ENCODE results near the gene HBG2.
"Not testable (repeated sequence)": the region's sequence is repeated elsewhere in the genome, so short reads cannot be mapped to it uniquely, and the experiment has no call there.

HBG2 gene

GRCh38 chr11:5275369-5276110, 21.0 kb upstream of the HBG2 start:
- H2AFZ ChIP-seq (ENCODE audit: low read depth, low read length) = no peak overlapping the region
- H3K4me1 ChIP-seq (ENCODE audit: insufficient read depth, low read length) = no peaks in the 10 kb centered on the region
- H3K4me3 ChIP-seq (ENCODE audit: low read length) = no peak overlapping the region
- no peaks in the 10 kb centered on the region for H3K36me3 ChIP-seq (ENCODE audit: insufficient read depth, low read length)
- H3K9me3 ChIP-seq (ENCODE audit: low read length) = no peaks in the 10 kb centered on the region
- no peaks in the 10 kb centered on the region for H3K27me3 ChIP-seq (ENCODE audit: insufficient read depth, low read length)

GRCh38 chr11:5274395-5274794, 19.8 kb upstream of the HBG2 start:
- H2AFZ ChIP-seq (ENCODE audit: low read depth, low read length) = no peak overlapping the region
- no peaks in the 10 kb centered on the region for H3K36me3 ChIP-seq (ENCODE audit: insufficient read depth, low read length)
- no peaks in the 10 kb centered on the region for H3K9me3 ChIP-seq (ENCODE audit: low read length)
- H3K27me3 ChIP-seq (ENCODE audit: insufficient read depth, low read length) = no peaks in the 10 kb centered on the region
- no peak overlapping the region for H3K4me3 ChIP-seq (ENCODE audit: low read length)
- H3K4me1 ChIP-seq (ENCODE audit: insufficient read depth, low read length) = no peaks in the 10 kb centered on the region

GRCh38 chr11:5272395-5273017, 17.9 kb upstream of the HBG2 start:
- Histone ChIP-seq H3K36me3 (ENCODE audit: insufficient read depth, low read length) (no peaks in the 10 kb centered on the region), H2AFZ (ENCODE audit: low read depth, low read length) (no peak overlapping the region), H3K9me3 (ENCODE audit: low read length) (no peaks in the 10 kb centered on the region), H3K4me3 (ENCODE audit: low read length) (no peak overlapping the region), H3K27me3 (ENCODE audit: insufficient read depth, low read length) (no peaks in the 10 kb centered on the region), H3K4me1 (ENCODE audit: insufficient read depth, low read length) (no peaks in the 10 kb centered on the region)

GRCh38 chr11:5269715-5270147, 15.2 kb upstream of the HBG2 start, which contains the start of gene HBE1:
TSS of gene HBE1 (minus strand) at chr11:5269945. CDS start at chr11:5269890, 55 bp downstream.
- no peaks in the 10 kb centered on the region for H3K36me3 ChIP-seq (ENCODE audit: insufficient read depth, low read length)
- H3K4me1 ChIP-seq (ENCODE audit: insufficient read depth, low read length) = no peaks in the 10 kb centered on the region
- H3K27me3 ChIP-seq (ENCODE audit: insufficient read depth, low read length) = no peaks in the 10 kb centered on the region
- no peak within 1 kb of the TSS for H3K4me3 ChIP-seq (ENCODE audit: low read length)
- H2AFZ ChIP-seq (ENCODE audit: low read depth, low read length) = no peak within 1 kb of the TSS
- H3K9me3 ChIP-seq (ENCODE audit: low read length) = no peaks in the 10 kb centered on the region

GRCh38 chr11:5267033-5267563, 12.5 kb upstream of the HBG2 start:
- H3K4me1 ChIP-seq (ENCODE audit: insufficient read depth, low read length) = no peaks in the 10 kb centered on the region
- H3K27me3 ChIP-seq (ENCODE audit: insufficient read depth, low read length) = no peaks in the 10 kb centered on the region
- no peaks in the 10 kb centered on the region for H3K9me3 ChIP-seq (ENCODE audit: low read length)
- no peak overlapping the region for H3K4me3 ChIP-seq (ENCODE audit: low read length)
- H3K36me3 ChIP-seq (ENCODE audit: insufficient read depth, low read length) = no peaks in the 10 kb centered on the region
- H2AFZ ChIP-seq (ENCODE audit: low read depth, low read length) = no peak overlapping the region

GRCh38 chr11:5266609-5267008, 12.0 kb upstream of the HBG2 start:
- Histone ChIP-seq H3K36me3 (ENCODE audit: insufficient read depth, low read length) (no peaks in the 10 kb centered on the region), H3K27me3 (ENCODE audit: insufficient read depth, low read length) (no peaks in the 10 kb centered on the region), H2AFZ (ENCODE audit: low read depth, low read length) (no peak overlapping the region), H3K4me3 (ENCODE audit: low read length) (no peak overlapping the region), H3K4me1 (ENCODE audit: insufficient read depth, low read length) (no peaks in the 10 kb centered on the region), H3K9me3 (ENCODE audit: low read length) (no peaks in the 10 kb centered on the region)

GRCh38 chr11:5265832-5266231, 11.3 kb upstream of the HBG2 start:
- Histone ChIP-seq H3K9me3 (ENCODE audit: low read length) (no peaks in the 10 kb centered on the region), H3K4me1 (ENCODE audit: insufficient read depth, low read length) (no peaks in the 10 kb centered on the region), H2AFZ (ENCODE audit: low read depth, low read length) (no peak overlapping the region), H3K36me3 (ENCODE audit: insufficient read depth, low read length) (no peaks in the 10 kb centered on the region), H3K27me3 (ENCODE audit: insufficient read depth, low read length) (no peaks in the 10 kb centered on the region), H3K4me3 (ENCODE audit: low read length) (no peak overlapping the region)

GRCh38 chr11:5258543-5259262, 4.1 kb upstream of the HBG2 start:
- no peak overlapping the region for H3K4me3 ChIP-seq (ENCODE audit: low read length)
- no peaks in the 10 kb centered on the region for H3K4me1 ChIP-seq (ENCODE audit: insufficient read depth, low read length)
- H3K9me3 ChIP-seq (ENCODE audit: low read length) = no peaks in the 10 kb centered on the region
- no peaks in the 10 kb centered on the region for H3K36me3 ChIP-seq (ENCODE audit: insufficient read depth, low read length)
- H2AFZ ChIP-seq (ENCODE audit: low read depth, low read length) = no peak overlapping the region
- no peaks in the 10 kb centered on the region for H3K27me3 ChIP-seq (ENCODE audit: insufficient read depth, low read length)

- H3K9me3 ChIP-seq (ENCODE audit: low read length) = no peaks in the 10 kb centered on the region
- H3K36me3 ChIP-seq (ENCODE audit: insufficient read depth, low read length) = no peaks in the 10 kb centered on the region
- no peaks in the 10 kb centered on the region for H3K4me1 ChIP-seq (ENCODE audit: insufficient read depth, low read length)
- H2AFZ ChIP-seq (ENCODE audit: low read depth, low read length) = no peak overlapping the region
- H3K4me3 ChIP-seq (ENCODE audit: low read length) = no peak overlapping the region
- no peaks in the 10 kb centered on the region for H3K27me3 ChIP-seq (ENCODE audit: insufficient read depth, low read length)
These were observed 2.7 kb upstream of the HBG2 start for GRCh38 chr11:5257296-5257695.

- H2AFZ ChIP-seq (ENCODE audit: low read depth, low read length); H3K27me3 ChIP-seq (ENCODE audit: insufficient read depth, low read length); H3K9me3 ChIP-seq (ENCODE audit: low read length); H3K4me3 ChIP-seq (ENCODE audit: low read length); H3K4me1 ChIP-seq (ENCODE audit: insufficient read depth, low read length); H3K36me3 ChIP-seq (ENCODE audit: insufficient read depth, low read length): not testable (repeated sequence)
These were observed 558 bp downstream of the HBG2 start for GRCh38 chr11:5254023-5254422.

GRCh38 chr11:5253440-5253839, 1.1 kb downstream of the HBG2 start:
- not testable (repeated sequence) for H2AFZ ChIP-seq (ENCODE audit: low read depth, low read length); H3K36me3 ChIP-seq (ENCODE audit: insufficient read depth, low read length); H3K27me3 ChIP-seq (ENCODE audit: insufficient read depth, low read length); H3K4me3 ChIP-seq (ENCODE audit: low read length); H3K9me3 ChIP-seq (ENCODE audit: low read length); H3K4me1 ChIP-seq (ENCODE audit: insufficient read depth, low read length)

GRCh38 chr11:5252919-5253265, 1.7 kb downstream of the HBG2 start:
- Histone ChIP-seq H3K4me1 (ENCODE audit: insufficient read depth, low read length) (no peaks in the 10 kb centered on the region), H2AFZ (ENCODE audit: low read depth, low read length) (no peak overlapping the region), H3K9me3 (ENCODE audit: low read length) (no peaks in the 10 kb centered on the region), H3K36me3 (ENCODE audit: insufficient read depth, low read length) (no peaks in the 10 kb centered on the region), H3K4me3 (ENCODE audit: low read length) (no peak overlapping the region), H3K27me3 (ENCODE audit: insufficient read depth, low read length) (no peaks in the 10 kb centered on the region)

- H3K9me3 ChIP-seq (ENCODE audit: low read length) = no peaks in the 10 kb centered on the region
- no peak overlapping the region for H2AFZ ChIP-seq (ENCODE audit: low read depth, low read length)
- H3K36me3 ChIP-seq (ENCODE audit: insufficient read depth, low read length) = no peaks in the 10 kb centered on the region
- H3K4me3 ChIP-seq (ENCODE audit: low read length) = no peak overlapping the region
- H3K4me1 ChIP-seq (ENCODE audit: insufficient read depth, low read length) = no peaks in the 10 kb centered on the region
- no peaks in the 10 kb centered on the region for H3K27me3 ChIP-seq (ENCODE audit: insufficient read depth, low read length)
These were observed 2.2 kb downstream of the HBG2 start for GRCh38 chr11:5252192-5252918.
